Endothelial cell of umbilical vein (primary cell): Measurements from ENCODE around the gene UBE2L6. TPM values are rescaled to one million over a fixed set of nuclear protein-coding genes. Genes with fewer than 3 reads are reported as not detected.

Experiments
- BruUV-seq: library from RNA; stranded (reverse); fragments of 400-500 nt; replicated peaks from 2 replicates; lab custom pipeline; 2021; lab: Mats Ljungman, UMichigan
- CTCF ChIA-PET: fragments of 300-600, 350-600 bp; sonication (Branson Sonifier 250); formaldehyde crosslinking; loops from one replicate; lab custom pipeline; 2021; ENCODE audit warnings: antibody characterized with exemption, inconsistent platforms; lab: Charles Lee
- POLR2A ChIA-PET: fragments of 300-600, 350-600 bp; sonication (Branson Sonifier 250); formaldehyde crosslinking; loops from one replicate; lab custom pipeline; 2021; ENCODE audit warnings: antibody characterized with exemption, inconsistent platforms; lab: Charles Lee
- DNase-seq: peaks from one replicate; pipeline ENCODE4 v3.0.0-alpha.2; 2011; ENCODE audit warnings: low read depth, low spot score
- FAIRE-seq: peaks from 2 replicates; lab custom pipeline; 2011; peaks lifted over from hg19 to GRCh38; lab: Jason Lieb, UNC
- H2AFZ ChIP-seq: 2 replicates; pipeline ENCODE4 v1.6.0; 2012; ENCODE audit warnings: low read depth, low read length, control low read depth, inconsistent platforms
- H3K27ac ChIP-seq: 2 replicates; pipeline ENCODE4 v1.5.1; 2011; ENCODE audit warnings: low read depth, mild to moderate bottlenecking, control low read depth, low read length, moderate library complexity; ENCODE audit not compliant: insufficient read depth
- H3K27me3 ChIP-seq, 2 experiments: 2 replicates each; pipeline versions ENCODE4 v1.6.0 to v1.6.1; 2011; ENCODE audit warnings: low read length in 2 of 2, mixed read lengths in 1 of 2; ENCODE audit not compliant: control insufficient read depth in 2 of 2, insufficient read depth in 2 of 2
- H3K36me3 ChIP-seq, 2 experiments: 2 replicates in 1 of 2; 3 replicates in 1 of 2; pipeline ENCODE4 v1.5.1; 2011; ENCODE audit warnings: low read length in 2 of 2, mild to moderate bottlenecking in 1 of 2, moderate library complexity in 1 of 2; ENCODE audit not compliant: control insufficient read depth in 2 of 2, insufficient read depth in 2 of 2; ENCODE audit errors: extremely low read depth in 1 of 2
- H3K4me1 ChIP-seq: 3 replicates; pipeline ENCODE4 v1.5.1; 2011; ENCODE audit warnings: mild to moderate bottlenecking, low read length; ENCODE audit not compliant: control insufficient read depth, insufficient read depth; ENCODE audit errors: extremely low read depth
- H3K4me2 ChIP-seq: 2 replicates; pipeline ENCODE4 v1.6.1; 2011; ENCODE audit warnings: low read length, control low read depth, mixed read lengths; ENCODE audit not compliant: insufficient read depth
- H3K4me3 ChIP-seq, 3 experiments: fragments of 200-600 bp in 1 of 3; sonication (generic), shearing (Covaris generic) in 1 of 3; replicated peaks in 1 of 3; 2 replicates each; pipeline ENCODE4 v1.5.1; 2011 to 2016; ENCODE audit warnings: control low read depth in 3 of 3, low read length in 3 of 3, mild to moderate bottlenecking in 2 of 3, inconsistent platforms in 1 of 3, low read depth in 1 of 3, moderate library complexity in 1 of 3; ENCODE audit not compliant: insufficient read depth in 1 of 3
- H3K79me2 ChIP-seq: 2 replicates; pipeline ENCODE4 v1.6.0; 2012; ENCODE audit warnings: low read length, inconsistent platforms; ENCODE audit not compliant: control insufficient read depth, insufficient read depth
- H3K9ac ChIP-seq: replicated peaks from 2 replicates; pipeline ENCODE3; 2011; ENCODE audit warnings: low read length, control low read depth; ENCODE audit not compliant: insufficient read depth; ENCODE audit errors: extremely low read depth
- H3K9me1 ChIP-seq: replicated peaks from 3 replicates; pipeline ENCODE4 v1.6.0; 2011; ENCODE audit warnings: mild to moderate bottlenecking, low read length; ENCODE audit not compliant: control insufficient read depth, insufficient read depth; ENCODE audit errors: extremely low read depth
- H3K9me3 ChIP-seq: replicated peaks from 2 replicates; pipeline ENCODE4 v1.5.1; 2012; ENCODE audit warnings: low read length, inconsistent platforms; ENCODE audit not compliant: control insufficient read depth, insufficient read depth
- H4K20me1 ChIP-seq: replicated peaks from 2 replicates; pipeline ENCODE3; 2011; ENCODE audit warnings: mild to moderate bottlenecking, low read length; ENCODE audit not compliant: control insufficient read depth, insufficient read depth; ENCODE audit errors: extremely low read depth
- EZH2 ChIP-seq: IDR thresholded peaks from 2 replicates; pipeline ENCODE4 v1.6.1; 2012; ENCODE audit warnings: borderline replicate concordance, low read depth, mild to moderate bottlenecking, moderate library complexity, low read length, inconsistent platforms; ENCODE audit not compliant: severe bottlenecking
- FOS ChIP-seq: IDR thresholded peaks from 2 replicates; pipeline ENCODE4 v1.6.1; 2011; ENCODE audit warnings: mild to moderate bottlenecking, low read length, moderate library complexity, borderline replicate concordance; ENCODE audit not compliant: insufficient read depth
- GATA2 ChIP-seq: IDR thresholded peaks from 2 replicates; pipeline ENCODE4 v1.7.0; 2011; ENCODE audit warnings: low read depth, mild to moderate bottlenecking, moderate library complexity, mixed read lengths, low read length; ENCODE audit not compliant: insufficient read length, insufficient read depth
- JUN ChIP-seq: IDR thresholded peaks from 2 replicates; pipeline ENCODE4 v1.6.1; 2011; ENCODE audit warnings: borderline replicate concordance, low read depth; ENCODE audit not compliant: insufficient read length, insufficient read depth
- MYC ChIP-seq: IDR thresholded peaks from one replicate; pipeline ENCODE4 v1.6.1; 2011; ENCODE audit warnings: mild to moderate bottlenecking, low read depth, low read length
- POLR2A ChIP-seq: IDR thresholded peaks from 2 replicates; pipeline ENCODE4 v1.6.1; 2012; ENCODE audit warnings: low read depth, mild to moderate bottlenecking, control low read depth, low read length
- POLR2AphosphoS5 ChIP-seq: IDR thresholded peaks from 2 replicates; pipeline ENCODE4 v1.6.1; 2012; ENCODE audit warnings: low read depth, mild to moderate bottlenecking, control low read depth, low read length, moderate library complexity; ENCODE audit not compliant: insufficient read depth
- dilution Hi-C: fragments of 300-500 bp; cut with MboI; formaldehyde crosslinking; loops from one replicate; pipeline ENCODE4 v1.15.0; 2019; ENCODE audit warnings: low sequenced_read_pairs; ENCODE audit not compliant: extremely low pct_ligation_motif_present
- intact Hi-C: fragments of 100-400 bp; cut with micrococcal nuclease; formaldehyde crosslinking; loops from one replicate; pipeline ENCODE4 v1.10.0; 2022
- polyA plus RNA-seq, 4 experiments: library from polyadenylated mRNA; depleted of rRNA in 3 of 4; stranded (reverse) in 3 of 4; unstranded in 1 of 4; fragments of >200 nt; gene quantifications; 2 replicates each; pipeline versions ENCODE4 v1.2.1 to v1.2.3, GENCODE V29; 2011 to 2012; ENCODE audit warnings: missing spikeins in 1 of 4
- total RNA-seq: library from RNA; stranded (reverse); gene quantifications from 2 replicates; pipeline ENCODE4 v1.2.3, GENCODE V29; 2021
- TF ChIP-seq, protein P1 (sequence below): IDR thresholded peaks from 2 replicates; pipeline ENCODE4 v1.6.1; 2011; ENCODE audit not compliant: insufficient read depth, insufficient read length
- TF ChIP-seq, protein P2 (sequence below), 2 donors: IDR thresholded peaks; 1 replicate in 1 of 2; 2 replicates in 1 of 2; pipeline ENCODE4 v1.5.1; 2011; ENCODE audit warnings: low read length in 2 of 2, mild to moderate bottlenecking in 2 of 2, moderate library complexity in 2 of 2, control low read depth in 1 of 2, inconsistent platforms in 1 of 2, low read depth in 1 of 2; ENCODE audit not compliant: insufficient read depth in 1 of 2; ENCODE audit errors: extremely low read depth in 1 of 2

UBE2L6 gene
- total and polyA plus RNA-seq, 2 donors (not counting 3 experiments of a cell fraction or from before 2014, with no cell fraction given), result 22.3 to 25.2 TPM

DNA sequence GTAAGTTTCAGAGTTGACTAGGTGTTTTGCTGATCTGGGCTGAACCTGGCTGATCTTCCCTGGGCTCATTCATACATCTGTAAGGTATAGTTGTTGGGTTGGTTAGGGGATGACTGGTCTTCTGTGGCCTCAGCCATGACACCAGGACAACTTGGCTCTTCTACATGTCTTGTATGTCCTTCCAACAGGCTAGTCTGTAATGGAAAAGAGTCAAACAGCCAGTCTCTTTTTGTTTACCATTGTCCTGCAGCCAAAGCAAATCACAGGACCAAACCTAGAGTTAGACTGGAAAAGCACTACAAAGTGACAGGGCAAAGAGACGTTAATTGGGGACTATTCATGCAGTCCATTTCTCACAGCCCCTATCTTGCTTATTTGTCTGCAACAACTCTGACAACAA, 47.8 kb upstream of the UBE2L6 start:
- CTCF ChIA-PET, result interaction anchor here (1.9 to 3.6 kb wide), 2 partner anchors 29 to 47 kb away, joined by 4 to 10 read pairs; partner anchors contain the start of gene UBE2L6
- Histone ChIP-seq H3K36me3 (no peaks in the 10 kb centered on the region), H4K20me1 (no peaks in the 10 kb centered on the region), H3K27ac (no peak overlapping the region), H3K9me1 (no peaks in the 10 kb centered on the region), H3K4me3 (no peak overlapping the region), H3K9ac (no peak overlapping the region), H3K27me3 (peaks cover 0 to 4% of the 10 kb centered on the region in 2 experiments), H3K4me2 (no peak overlapping the region), H3K9me3 (no peaks in the 10 kb centered on the region), H3K79me2 (no peaks in the 10 kb centered on the region), H3K4me1 (no peaks in the 10 kb centered on the region), H2AFZ (no peak overlapping the region)
- POLR2A ChIA-PET, result no interaction called here
- no TSS peak for BruUV-seq
- TF ChIP-seq, protein P1, sequence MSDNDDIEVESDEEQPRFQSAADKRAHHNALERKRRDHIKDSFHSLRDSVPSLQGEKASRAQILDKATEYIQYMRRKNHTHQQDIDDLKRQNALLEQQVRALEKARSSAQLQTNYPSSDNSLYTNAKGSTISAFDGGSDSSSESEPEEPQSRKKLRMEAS, result no peak
- TF ChIP-seq FOS (no peak), EZH2 (no peak), POLR2AphosphoS5 (no peak), GATA2 (no peak), POLR2A (no peak), JUN (no peak), MYC (no peak)
- TF ChIP-seq, protein P2, sequence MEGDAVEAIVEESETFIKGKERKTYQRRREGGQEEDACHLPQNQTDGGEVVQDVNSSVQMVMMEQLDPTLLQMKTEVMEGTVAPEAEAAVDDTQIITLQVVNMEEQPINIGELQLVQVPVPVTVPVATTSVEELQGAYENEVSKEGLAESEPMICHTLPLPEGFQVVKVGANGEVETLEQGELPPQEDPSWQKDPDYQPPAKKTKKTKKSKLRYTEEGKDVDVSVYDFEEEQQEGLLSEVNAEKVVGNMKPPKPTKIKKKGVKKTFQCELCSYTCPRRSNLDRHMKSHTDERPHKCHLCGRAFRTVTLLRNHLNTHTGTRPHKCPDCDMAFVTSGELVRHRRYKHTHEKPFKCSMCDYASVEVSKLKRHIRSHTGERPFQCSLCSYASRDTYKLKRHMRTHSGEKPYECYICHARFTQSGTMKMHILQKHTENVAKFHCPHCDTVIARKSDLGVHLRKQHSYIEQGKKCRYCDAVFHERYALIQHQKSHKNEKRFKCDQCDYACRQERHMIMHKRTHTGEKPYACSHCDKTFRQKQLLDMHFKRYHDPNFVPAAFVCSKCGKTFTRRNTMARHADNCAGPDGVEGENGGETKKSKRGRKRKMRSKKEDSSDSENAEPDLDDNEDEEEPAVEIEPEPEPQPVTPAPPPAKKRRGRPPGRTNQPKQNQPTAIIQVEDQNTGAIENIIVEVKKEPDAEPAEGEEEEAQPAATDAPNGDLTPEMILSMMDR (IDR thresholded peaks at IDR 0.05; ENCODE audit: extremely low read depth in 1 of 2, insufficient read depth in 1 of 2, low read depth in 1 of 2, low read length in 2 of 2), result no peak
- no peak for DNase-seq
- dilution Hi-C loops (no loop called here), intact Hi-C loops (no loop called here)
- no peak for FAIRE-seq
